Mucosa of descending colon (tissue), 3 donors: ENCODE measurements around the gene RMND5B. TPM values are rescaled to one million over a fixed set of nuclear protein-coding genes. Genes with fewer than 3 reads are reported as not detected.

Experiments
- ATAC-seq: fragments of 200-7000 bp; cut with Tn5 transposase; one replicate; pipeline ENCODE4 v1.9.1; 2020; ENCODE audit warnings: mild to moderate bottlenecking, moderate library complexity
- DNase-seq, 3 donors: peaks; one replicate each; pipeline ENCODE4 v3.0.0-alpha.2; 2020
- H3K36me3 ChIP-seq: fragments of 200-600 bp; one replicate; pipeline ENCODE4 v1.8.0; 2021; ENCODE audit warnings: low read depth, mild to moderate bottlenecking
- H3K4me1 ChIP-seq: fragments of 200-600 bp; one replicate; pipeline ENCODE4 v1.8.0; 2021; ENCODE audit warnings: low read depth, mild to moderate bottlenecking
- H3K4me3 ChIP-seq: fragments of 200-600 bp; one replicate; pipeline ENCODE4 v1.8.0; 2021; ENCODE audit warnings: mild to moderate bottlenecking
- H3K9me3 ChIP-seq: fragments of 200-600 bp; one replicate; pipeline ENCODE4 v1.8.0; 2021; ENCODE audit warnings: mild to moderate bottlenecking
- CTCF ChIP-seq: fragments of 200-600 bp; IDR thresholded peaks from one replicate; pipeline ENCODE4 v1.8.0; 2022; ENCODE audit warnings: antibody characterized with exemption, mild to moderate bottlenecking
- intact Hi-C, 2 donors: fragments of 100-400 bp; cut with DNase I in 1 of 2; cut with micrococcal nuclease in 1 of 2; formaldehyde crosslinking; loops; one replicate each; pipeline versions ENCODE4 v1.11.0 to v1.11.1; 2022; cut with DNase I, micrococcal nuclease
- total RNA-seq, 3 donors: library from RNA; stranded (reverse); fragmentation: NEBNext Ultra II Directional in 2 of 3; extraction: Animal tissue kit (Norgen Biotek cat#: 25700) in 2 of 3; gene quantifications; one replicate each; pipeline versions ENCODE4 v1.2.1 to v1.2.4, GENCODE V29; 2021 to 2023
- donor health status: DM: no; HTN: no; CAD: no; lungs with moderate emphysema.
- donor health status: DM: no; HTN: no; CAD: no.
- donor health status: DM: no; HTN: yes; CAD: no.

RMND5B gene
- total RNA-seq, 3 donors from 2014 or later = 34.9 to 54.2 (median 40.8) TPM

GRCh38 chr5:178187014-178187413, 56.2 kb downstream of the RMND5B start, which contains the start of gene GMCL2:
TSS of gene GMCL2 (minus strand) at chr5:178187371. CDS start at chr5:178187299, 72 bp downstream.
- H3K4me3 ChIP-seq = no peak within 1 kb of the TSS
- H3K9me3 ChIP-seq = no peaks in the 10 kb centered on the region
- no peaks in the 10 kb centered on the region for H3K36me3 ChIP-seq
- no peak for TF ChIP-seq CTCF
- intact Hi-C loops = no loop called here
- ATAC-seq = no peak
- no peak for DNase-seq
- no peaks in the 10 kb centered on the region for H3K4me1 ChIP-seq

- no peak for DNase-seq
- no peak for TF ChIP-seq CTCF
- Histone ChIP-seq H3K36me3 (no peaks in the 10 kb centered on the region), H3K4me3 (no peak overlapping the region), H3K4me1 (no peaks in the 10 kb centered on the region), H3K9me3 (no peaks in the 10 kb centered on the region)
- intact Hi-C loops = no loop called here
- no peak for ATAC-seq
These were observed 58.6 kb downstream of the RMND5B start for GRCh38 chr5:178189433-178189832.

GRCh38 chr5:178191661-178192060, 60.8 kb downstream of the RMND5B start:
- intact Hi-C loops = no loop called here
- no peak for TF ChIP-seq CTCF
- Histone ChIP-seq H3K36me3 (no peaks in the 10 kb centered on the region), H3K4me3 (no peak overlapping the region), H3K9me3 (no peaks in the 10 kb centered on the region), H3K4me1 (no peaks in the 10 kb centered on the region)
- DNase-seq (no peak), ATAC-seq (no peak)

GRCh38 chr5:178192244-178192643, 61.4 kb downstream of the RMND5B start:
- Histone ChIP-seq H3K4me3 (no peak overlapping the region), H3K4me1 (no peaks in the 10 kb centered on the region), H3K36me3 (no peaks in the 10 kb centered on the region), H3K9me3 (no peaks in the 10 kb centered on the region)
- intact Hi-C loops = no loop called here
- no peak for TF ChIP-seq CTCF
- no peak for DNase-seq
- no peak for ATAC-seq

GRCh38 chr5:178192787-178193186, 62.0 kb downstream of the RMND5B start:
- ATAC-seq (no peak), DNase-seq (no peak)
- Histone ChIP-seq H3K4me3 (no peak overlapping the region), H3K36me3 (no peaks in the 10 kb centered on the region), H3K9me3 (no peaks in the 10 kb centered on the region), H3K4me1 (no peaks in the 10 kb centered on the region)
- no peak for TF ChIP-seq CTCF
- intact Hi-C loops = no loop called here

GRCh38 chr5:178193251-178193809, 62.5 kb downstream of the RMND5B start:
- ATAC-seq = no peak

More at GRCh38 chr5:178193251-178193809, 62.5 kb downstream of the RMND5B start:
- TF ChIP-seq CTCF = no peak
- H3K36me3 ChIP-seq = no peaks in the 10 kb centered on the region
- no peak overlapping the region for H3K4me3 ChIP-seq
- no peak for DNase-seq
- intact Hi-C loops = no loop called here
- no peaks in the 10 kb centered on the region for H3K4me1 ChIP-seq
- no peaks in the 10 kb centered on the region for H3K9me3 ChIP-seq
